Heart left ventricle (tissue), 13 donors: Measurements from ENCODE around the gene TACR1.

Experiments
- POLR2A ChIP-seq, 2 donors: fragments of 450-650 bp; IDR thresholded peaks; one replicate each; pipeline ENCODE4 v1.6.1; 2017; ENCODE audit warnings: antibody characterized with exemption in 2 of 2, mild to moderate bottlenecking in 2 of 2, moderate library complexity in 2 of 2
- TF ChIP-seq, protein P1 (sequence below), 12 donors: fragments of 200-600 bp; sonication (generic) in 4 of 12; IDR thresholded peaks; one replicate each; pipeline versions ENCODE4 v1.5.0 to v1.8.0; 2018 to 2022; ENCODE audit warnings: antibody characterized with exemption in 12 of 12, mild to moderate bottlenecking in 5 of 12
- donor health status: ischemic (EF 13 %, LVEDD 7.1; RV severe dilation, severe dysfunction).
- donor health status: DM: no; HTN: yes; CAD: no.
- donor health status: DM: no; HTN: no; CAD: no.
- donor health status: ischemic (EF 25% LVEDD 6.9; RV normal size, moderate dysfunction).
- donor health status: ischemic (EF 25% LVEDD 5.7; RV mildly dilated, moderate dysfunction).
- donor health status: ischemic (EF 35%, LVEDD 5.7; RV mildly dilated, moderate dysfunction).
- donor health status: nonischemic (EF 11% LVEDD 7.7; RV severe dilation, severe dysfunction).
- donor health status: DM: yes; HTN: yes; CAD: no.
- donor health status: PGD.
- donor health status: ischemic (EF 29% LVEDD 5.4; RV normal size, mild dysfunction).
- donor health status: nonischemic (EF 23%, LVEDD 6.1; RV moderate dilation, normal function).

DNA sequence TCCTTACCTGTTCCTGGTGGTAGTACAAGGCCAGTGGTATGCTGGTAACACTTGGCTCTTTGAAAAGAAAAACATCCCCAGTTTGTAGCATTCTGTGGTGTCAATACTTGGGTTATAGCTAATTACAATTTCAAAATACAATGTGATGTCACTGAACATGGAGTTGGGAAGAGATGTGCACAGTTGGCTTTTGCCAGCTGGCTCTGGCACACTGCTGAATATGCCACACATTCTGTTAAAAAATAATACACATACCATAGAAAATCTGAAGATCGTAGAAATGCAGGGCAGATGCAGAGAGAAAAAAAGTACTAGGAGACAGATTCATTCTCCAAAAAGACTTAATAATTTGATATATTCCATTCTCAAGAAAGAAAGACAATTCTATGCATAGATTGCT is 101.5 kb downstream of the TACR1 start:
- TF ChIP-seq, protein P1, sequence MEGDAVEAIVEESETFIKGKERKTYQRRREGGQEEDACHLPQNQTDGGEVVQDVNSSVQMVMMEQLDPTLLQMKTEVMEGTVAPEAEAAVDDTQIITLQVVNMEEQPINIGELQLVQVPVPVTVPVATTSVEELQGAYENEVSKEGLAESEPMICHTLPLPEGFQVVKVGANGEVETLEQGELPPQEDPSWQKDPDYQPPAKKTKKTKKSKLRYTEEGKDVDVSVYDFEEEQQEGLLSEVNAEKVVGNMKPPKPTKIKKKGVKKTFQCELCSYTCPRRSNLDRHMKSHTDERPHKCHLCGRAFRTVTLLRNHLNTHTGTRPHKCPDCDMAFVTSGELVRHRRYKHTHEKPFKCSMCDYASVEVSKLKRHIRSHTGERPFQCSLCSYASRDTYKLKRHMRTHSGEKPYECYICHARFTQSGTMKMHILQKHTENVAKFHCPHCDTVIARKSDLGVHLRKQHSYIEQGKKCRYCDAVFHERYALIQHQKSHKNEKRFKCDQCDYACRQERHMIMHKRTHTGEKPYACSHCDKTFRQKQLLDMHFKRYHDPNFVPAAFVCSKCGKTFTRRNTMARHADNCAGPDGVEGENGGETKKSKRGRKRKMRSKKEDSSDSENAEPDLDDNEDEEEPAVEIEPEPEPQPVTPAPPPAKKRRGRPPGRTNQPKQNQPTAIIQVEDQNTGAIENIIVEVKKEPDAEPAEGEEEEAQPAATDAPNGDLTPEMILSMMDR (IDR thresholded peaks at IDR 0.05) = no peak
- no peak for TF ChIP-seq POLR2A (IDR thresholded peaks at IDR 0.05)
